H1 (cell line): ENCODE data around the gene CYP2E1. TPM values are rescaled to one million over a fixed set of nuclear protein-coding genes. Genes with fewer than 3 reads are reported as not detected.

Experiments used
- CTCF ChIA-PET: fragments of 300-600 bp; sonication (Branson Sonifier 250); formaldehyde crosslinking; loops from one replicate; lab custom pipeline; 2021; ENCODE audit not compliant: partially characterized antibody; lab: Charles Lee
- POLR2A ChIA-PET: fragments of 300-600 bp; sonication (Branson Sonifier 250); formaldehyde crosslinking; loops from one replicate; lab custom pipeline; 2021; ENCODE audit warnings: inconsistent platforms; ENCODE audit not compliant: partially characterized antibody; lab: Charles Lee
- DNase-seq, 2 experiments: peaks; one replicate each; pipeline versions ENCODE4 v3.0.0 to v3.0.0-alpha.2; 2010 to 2022; ENCODE audit warnings: low spot score in 2 of 2, low read depth in 1 of 2, mixed read lengths in 1 of 2
- FAIRE-seq: peaks from 2 replicates; lab custom pipeline; 2011; peaks lifted over from hg19 to GRCh38; lab: Jason Lieb, UNC
- H2AFZ ChIP-seq: 2 replicates; pipeline ENCODE4 v1.8.1; 2012; ENCODE audit warnings: low read length, inconsistent platforms
- H2AK5ac ChIP-seq: 2 replicates; pipeline ENCODE4 v1.6.1; 2013; ENCODE audit warnings: low read depth, low read length
- H2BK120ac ChIP-seq: replicated peaks from 2 replicates; pipeline ENCODE3; 2013; ENCODE audit warnings: low read depth, low read length, inconsistent platforms
- H2BK12ac ChIP-seq: 2 replicates; pipeline ENCODE4 v1.6.1; 2013; ENCODE audit warnings: low read depth, low read length
- H2BK15ac ChIP-seq: 2 replicates; pipeline ENCODE4 v1.6.1; 2013; ENCODE audit warnings: low read length
- H2BK20ac ChIP-seq: 2 replicates; pipeline ENCODE4 v1.6.1; 2013; ENCODE audit warnings: low read length
- H2BK5ac ChIP-seq: 2 replicates; pipeline ENCODE4 v1.6.1; 2013; ENCODE audit warnings: low read depth, low read length
- H3K14ac ChIP-seq: 2 replicates; pipeline ENCODE4 v1.6.1; 2013; ENCODE audit warnings: inconsistent platforms; ENCODE audit not compliant: insufficient read length
- H3K18ac ChIP-seq: 2 replicates; pipeline ENCODE4 v1.6.1; 2013; ENCODE audit warnings: low read length; ENCODE audit errors: extremely low read depth
- H3K23ac ChIP-seq: 2 replicates; pipeline ENCODE4 v1.6.1; 2013; ENCODE audit warnings: inconsistent platforms; ENCODE audit not compliant: insufficient read length
- H3K23me2 ChIP-seq: 2 replicates; pipeline ENCODE4 v1.6.1; 2013; ENCODE audit warnings: low read depth, low read length
- H3K27ac ChIP-seq: 2 replicates; pipeline ENCODE4 v1.6.1; 2011; ENCODE audit warnings: low read depth, low read length, inconsistent platforms
- H3K27me3 ChIP-seq, 4 experiments: replicated peaks in 1 of 4; 1 replicate in 1 of 4; 2 replicates in 3 of 4; pipeline versions ENCODE4 v1.6.1 to v1.8.1; 2011 to 2013; ENCODE audit warnings: low read length in 3 of 4, mild to moderate bottlenecking in 3 of 4, inconsistent platforms in 2 of 4, mixed read lengths in 2 of 4, moderate library complexity in 1 of 4; ENCODE audit not compliant: control insufficient read depth in 3 of 4, insufficient read depth in 3 of 4; ENCODE audit errors: extremely low read depth in 1 of 4
- H3K36me3 ChIP-seq, 4 experiments: 2 replicates each; pipeline versions ENCODE4 v1.6.1 to v1.8.1; 2011 to 2013; ENCODE audit warnings: mild to moderate bottlenecking in 4 of 4, low read length in 3 of 4, moderate library complexity in 2 of 4, control low read depth in 1 of 4, inconsistent platforms in 1 of 4; ENCODE audit not compliant: insufficient read depth in 4 of 4, control insufficient read depth in 2 of 4
- H3K4ac ChIP-seq: replicated peaks from 2 replicates; pipeline ENCODE3; 2013; ENCODE audit warnings: low read length, low read depth, mixed read lengths, inconsistent platforms; ENCODE audit not compliant: insufficient read length
- H3K4me1 ChIP-seq, 4 experiments: replicated peaks in 1 of 4; 1 replicate in 1 of 4; 2 replicates in 3 of 4; pipeline versions ENCODE4 v1.6.1 to v1.8.1; 2011 to 2013; ENCODE audit warnings: low read length in 3 of 4, inconsistent platforms in 2 of 4, mixed read lengths in 1 of 4; ENCODE audit not compliant: insufficient read depth in 4 of 4, control insufficient read depth in 3 of 4
- H3K4me2 ChIP-seq, 2 experiments: 2 replicates each; pipeline versions ENCODE4 v1.6.1 to v1.8.1; 2011 to 2013; ENCODE audit warnings: low read depth in 2 of 2, low read length in 2 of 2, control low read depth in 1 of 2, inconsistent platforms in 1 of 2, mild to moderate bottlenecking in 1 of 2; ENCODE audit not compliant: insufficient read depth in 1 of 2
- H3K4me3 ChIP-seq, 4 experiments: fragments of 200-600, 300-600 bp in 1 of 4; sonication (generic), shearing (Covaris generic), sonication (Bioruptor Twin) in 1 of 4; 2 replicates each; pipeline versions ENCODE4 v1.5.1 to v1.8.1; 2011 to 2016; ENCODE audit warnings: low read length in 4 of 4, low read depth in 3 of 4, control low read depth in 2 of 4, inconsistent platforms in 2 of 4, mild to moderate bottlenecking in 2 of 4, mixed read lengths in 1 of 4, moderate library complexity in 1 of 4; ENCODE audit not compliant: insufficient read depth in 2 of 4; ENCODE audit errors: extremely low read depth in 1 of 4
- H3K56ac ChIP-seq: replicated peaks from 2 replicates; pipeline ENCODE3; 2013; ENCODE audit warnings: low read depth, mild to moderate bottlenecking, mixed read lengths, low read length, inconsistent platforms; ENCODE audit not compliant: insufficient read length
- H3K79me1 ChIP-seq: 2 replicates; pipeline ENCODE4 v1.6.1; 2013; ENCODE audit warnings: low read depth, low read length, control low read depth
- H3K79me2 ChIP-seq, 2 experiments: 2 replicates each; pipeline versions ENCODE4 v1.6.1 to v1.8.1; 2012 to 2013; ENCODE audit warnings: low read length in 2 of 2, mild to moderate bottlenecking in 2 of 2, inconsistent platforms in 1 of 2; ENCODE audit not compliant: insufficient read depth in 2 of 2, control insufficient read depth in 1 of 2
- H3K9ac ChIP-seq, 4 experiments: replicated peaks in 1 of 4; 1 replicate in 1 of 4; 2 replicates in 3 of 4; pipeline versions ENCODE4 v1.6.1 to v1.8.1; 2011 to 2013; ENCODE audit warnings: low read depth in 3 of 4, low read length in 3 of 4, control low read depth in 2 of 4, mild to moderate bottlenecking in 2 of 4, moderate library complexity in 2 of 4, inconsistent platforms in 1 of 4; ENCODE audit errors: extremely low read depth in 1 of 4
- H3K9me3 ChIP-seq, 2 experiments: 2 replicates each; pipeline versions ENCODE4 v1.6.1 to v1.8.1; 2012 to 2013; ENCODE audit warnings: mild to moderate bottlenecking in 2 of 2, moderate library complexity in 2 of 2, control low read depth in 1 of 2, inconsistent platforms in 1 of 2, low read depth in 1 of 2, low read length in 1 of 2, mixed read lengths in 1 of 2; ENCODE audit not compliant: insufficient read depth in 2 of 2
- H4K20me1 ChIP-seq, 2 experiments: replicated peaks in 1 of 2; 2 replicates each; pipeline versions ENCODE3 to v1.8.1; 2011 to 2013; ENCODE audit warnings: inconsistent platforms in 2 of 2, low read length in 2 of 2, mild to moderate bottlenecking in 1 of 2; ENCODE audit not compliant: insufficient read depth in 2 of 2, control insufficient read depth in 1 of 2
- H4K5ac ChIP-seq: 2 replicates; pipeline ENCODE4 v1.6.1; 2013; ENCODE audit warnings: low read length, low read depth, mixed read lengths, inconsistent platforms; ENCODE audit not compliant: insufficient read length
- H4K8ac ChIP-seq: 2 replicates; pipeline ENCODE4 v1.8.0; 2013; ENCODE audit warnings: mild to moderate bottlenecking, moderate library complexity, low read length, inconsistent platforms; ENCODE audit not compliant: insufficient read depth; ENCODE audit errors: extremely low read depth
- H4K91ac ChIP-seq: replicated peaks from 2 replicates; pipeline ENCODE3; 2013; ENCODE audit warnings: low read length, mixed read lengths, inconsistent platforms; ENCODE audit not compliant: insufficient read length
- JUN ChIP-seq: IDR thresholded peaks from 2 replicates; pipeline ENCODE4 v1.6.1; 2011; ENCODE audit warnings: low read depth, mild to moderate bottlenecking, improper control_type of control experiment, low read length
- PHF8 ChIP-seq: fragments of 200-600 bp; sonication (generic); conservative IDR thresholded peaks from 2 replicates; pipeline ENCODE4 v1.7.1; 2012; ENCODE audit warnings: low read depth, mild to moderate bottlenecking, inconsistent platforms, low read length, moderate library complexity
- RAD21 ChIP-seq, 2 experiments: IDR thresholded peaks in 1 of 2; conservative IDR thresholded peaks in 1 of 2; 2 replicates each; pipeline ENCODE4 v1.6.1; 2011; ENCODE audit warnings: low read depth in 2 of 2, low read length in 2 of 2, improper control_type of control experiment in 1 of 2, inconsistent platforms in 1 of 2, mild to moderate bottlenecking in 1 of 2, moderate library complexity in 1 of 2
- WGBS, 2 experiments: shearing (Covaris generic) in 1 of 2; methylation state at CpG; one replicate each; pipeline versions ENCODE4 v1.1.6 to v1.1.7; 2013 to 2015; ENCODE audit warnings: low lambda C conversion rate in 2 of 2, mixed read lengths in 2 of 2, inconsistent platforms in 1 of 2, low coverage in 1 of 2, missing lambda C conversion rate in 1 of 2; ENCODE audit not compliant: insufficient replicate concordance in 2 of 2, insufficient coverage in 1 of 2, insufficient read length in 1 of 2; ENCODE audit errors: extremely low coverage in 1 of 2, missing lambda C conversion rate in 1 of 2; 5-methylcytosine and 5-hydroxymethylcytosine counted together
- polyA plus RNA-seq, 7 experiments: library from polyadenylated mRNA; depleted of rRNA in 3 of 7; stranded (reverse) in 5 of 7; unstranded in 2 of 7; fragments of >200 nt in 5 of 7; fragments of 200-250 nt in 2 of 7; gene quantifications; 1 replicate in 5 of 7; 2 replicates in 1 of 7; 4 replicates in 1 of 7; pipeline versions ENCODE4 v1.2.1 to v1.2.3, GENCODE V29; 2011 to 2013; ENCODE audit warnings: missing spikeins in 2 of 7, mixed read lengths in 2 of 7
- total RNA-seq: library from RNA; stranded (reverse); fragmentation: NEBNext Ultra II Directional; extraction: Animal tissue kit (Norgen Biotek cat#: 25700); gene quantifications from 2 replicates; pipeline ENCODE4 v1.2.1, GENCODE V29; 2021

The CYP2E1 gene
- total and polyA plus RNA-seq, 2 of the 8 experiments (the other 6 are each of a cell fraction or from before 2014, with no cell fraction given) = 0.11 TPM; not detected in 1

DNA sequence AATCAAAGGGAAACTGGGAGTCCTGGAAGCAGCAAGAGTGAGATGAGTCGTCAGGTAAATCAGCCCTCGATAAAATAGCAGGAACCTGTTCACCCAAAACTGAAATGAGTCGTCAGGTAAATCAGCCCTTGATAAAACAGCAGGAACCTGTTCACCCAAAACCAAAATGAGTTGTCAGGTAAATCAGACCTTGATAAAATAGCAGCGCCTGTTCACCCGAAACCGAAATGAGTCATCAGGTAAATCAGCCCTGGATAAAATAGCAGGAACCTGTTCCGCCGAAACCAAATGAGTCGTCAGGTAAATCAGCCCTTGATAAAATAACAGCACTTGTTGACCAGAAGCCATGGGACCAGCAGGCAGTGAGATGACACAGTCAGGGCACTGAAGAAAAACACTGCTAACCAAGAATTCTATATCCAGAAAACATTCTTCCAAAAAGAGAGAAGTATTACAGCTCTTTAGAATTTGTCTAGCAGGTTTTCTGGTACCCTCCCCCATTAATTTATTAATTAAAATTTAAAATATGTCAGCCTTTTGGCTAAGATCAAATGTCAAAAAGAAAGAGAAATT lies 3.4 kb upstream of the CYP2E1 start:
- Histone ChIP-seq H3K36me3 (peaks cover 0 to 3% (median 0%) of the 10 kb centered on the region in 4 experiments; a peak in 1 of 8 replicates), H2BK120ac (no peak overlapping the region), H2BK20ac (no peak overlapping the region), H3K79me2 (no peaks in the 10 kb centered on the region), H4K91ac (no peak overlapping the region), H3K27me3 (no peaks in the 10 kb centered on the region), H3K23me2 (peaks cover 2% of the 10 kb centered on the region; the same call in 1 of the 2 replicates), H3K14ac (no peak overlapping the region), H4K5ac (no peak overlapping the region), H2AK5ac (no peak overlapping the region), H3K27ac (no peak overlapping the region), H3K23ac (no peak overlapping the region)
- CTCF ChIA-PET = no interaction called here
- DNase-seq (no peak), FAIRE-seq (no peak)
- 78% methylated on average over 9 of the region's 9 CpGs; no CpG with 5 or more reads in 1 of the 2 experiments for WGBS, 2 experiments
- TF ChIP-seq JUN (no peak), PHF8 (no peak), RAD21 (IDR thresholded peaks at IDR 0.05 in 1 of 2, conservative IDR thresholded peaks at IDR 0.05 in 1 of 2; ENCODE audit: low read depth in 2 of 2, low read length in 2 of 2) (no peak)
- TF ChIP-seq, all 59 proteins: peak for 0
- no peak overlapping the region for H3K9ac ChIP-seq
- H3K4ac ChIP-seq = no peak overlapping the region
- peaks cover 40 to 65% of the 10 kb centered on the region in 2 experiments for H3K9me3 ChIP-seq
- H3K4me3 ChIP-seq = no peak overlapping the region
- H2AFZ ChIP-seq = no peak overlapping the region
- no peak overlapping the region for H3K4me2 ChIP-seq
- no peak overlapping the region for H2BK15ac ChIP-seq
- POLR2A ChIA-PET = no interaction called here
- H3K79me1 ChIP-seq = no peaks in the 10 kb centered on the region
- no peak overlapping the region for H2BK5ac ChIP-seq
- H4K20me1 ChIP-seq = no peaks in the 10 kb centered on the region
- no peak overlapping the region for H2BK12ac ChIP-seq
- H4K8ac ChIP-seq = no peak overlapping the region
- H3K18ac ChIP-seq = no peak overlapping the region
- no peaks in the 10 kb centered on the region for H3K4me1 ChIP-seq
- H3K56ac ChIP-seq = no peak overlapping the region
